ENCODE results near the gene NBEA. TPM values are rescaled to one million over a fixed set of nuclear protein-coding genes. Genes with fewer than 3 reads are reported as not detected.

Gene NBEA
- total and polyA plus RNA-seq, 12 donors, result 3.1 to 19.7 (median 14.2) TPM

GRCh38 chr13:35534343-35534742, 592.3 kb downstream of the NBEA start:
- no peak for TF ChIP-seq POLR2A (IDR thresholded peaks at IDR 0.05)
- TF ChIP-seq CTCF (IDR thresholded peaks at IDR 0.05), result no peak
- Histone ChIP-seq H3K36me3 (replicated peaks in 1 of 2) (no peaks in the 10 kb centered on the region), H3K4me1 (replicated peaks in 1 of 2) (no peaks in the 10 kb centered on the region), H3K4me3 (no peak overlapping the region), H3K9me3 (replicated peaks in 1 of 3) (no peaks in the 10 kb centered on the region), H3K27ac (no peak overlapping the region), H3K27me3 (no peaks in the 10 kb centered on the region)
- WGBS, 4 donors, result 75 to 87% (median 80%) methylated on average over 1 of the region's 1 CpG
- DNase-seq, result no peak
- intact Hi-C loops (cut with DNase I), result no loop called here

GRCh38 chr13:35548790-35549189, 606.7 kb downstream of the NBEA start:
- WGBS, 4 donors, result 75 to 83% (median 81%) methylated on average over 1 of the region's 1 CpG
- Histone ChIP-seq H3K9me3 (replicated peaks in 1 of 3) (no peaks in the 10 kb centered on the region), H3K27me3 (no peaks in the 10 kb centered on the region), H3K36me3 (replicated peaks in 1 of 2) (no peaks in the 10 kb centered on the region), H3K4me1 (replicated peaks in 1 of 2) (no peaks in the 10 kb centered on the region), H3K4me3 (no peak overlapping the region), H3K27ac (no peak overlapping the region)
- intact Hi-C loops (cut with DNase I), result no loop called here
- TF ChIP-seq POLR2A (IDR thresholded peaks at IDR 0.05) (no peak), CTCF (IDR thresholded peaks at IDR 0.05) (no peak)
- no peak for DNase-seq

GRCh38 chr13:35549481-35549880, 607.4 kb downstream of the NBEA start:
- peak in 3 of 7 donors; percentile 10 to 22 (median 20) for DNase-seq

GRCh38 chr13:35552172-35552844, 610.2 kb downstream of the NBEA start:
- H3K27ac ChIP-seq, result no peak overlapping the region
- no peaks in the 10 kb centered on the region for H3K27me3 ChIP-seq
- no peaks in the 10 kb centered on the region for H3K4me1 ChIP-seq (replicated peaks in 1 of 2)
- WGBS, 4 donors, result 63 to 98% (median 79%) methylated on average over 3 of the region's 3 CpGs
- no peak for DNase-seq
- no peaks in the 10 kb centered on the region for H3K36me3 ChIP-seq (replicated peaks in 1 of 2)
- intact Hi-C loops (cut with DNase I), result no loop called here
- no peaks in the 10 kb centered on the region for H3K9me3 ChIP-seq (replicated peaks in 1 of 3)
- no peak overlapping the region for H3K4me3 ChIP-seq
- TF ChIP-seq POLR2A (IDR thresholded peaks at IDR 0.05), result no peak
- no peak for TF ChIP-seq CTCF (IDR thresholded peaks at IDR 0.05)

More at GRCh38 chr13:35549481-35549880, 607.4 kb downstream of the NBEA start:
- Histone ChIP-seq H3K27me3 (no peaks in the 10 kb centered on the region), H3K9me3 (replicated peaks in 1 of 3) (no peaks in the 10 kb centered on the region), H3K36me3 (replicated peaks in 1 of 2) (no peaks in the 10 kb centered on the region), H3K27ac (no peak overlapping the region), H3K4me1 (replicated peaks in 1 of 2) (no peaks in the 10 kb centered on the region), H3K4me3 (no peak overlapping the region)
- intact Hi-C loops (cut with DNase I), result no loop called here
- TF ChIP-seq CTCF (IDR thresholded peaks at IDR 0.05) (no peak), POLR2A (IDR thresholded peaks at IDR 0.05) (no peak)
